ENCODE measurements around the gene MVD. TPM values are rescaled to one million over a fixed set of nuclear protein-coding genes. Genes with fewer than 3 reads are reported as not detected.
"Not testable (repeated sequence)": the region's sequence is repeated elsewhere in the genome, so short reads cannot be mapped to it uniquely, and the experiment has no call there.

The MVD gene
- total and polyA plus RNA-seq, 3 experiments from 2014 or later, result 25.6 to 59.7 (median 58.0) TPM

DNA sequence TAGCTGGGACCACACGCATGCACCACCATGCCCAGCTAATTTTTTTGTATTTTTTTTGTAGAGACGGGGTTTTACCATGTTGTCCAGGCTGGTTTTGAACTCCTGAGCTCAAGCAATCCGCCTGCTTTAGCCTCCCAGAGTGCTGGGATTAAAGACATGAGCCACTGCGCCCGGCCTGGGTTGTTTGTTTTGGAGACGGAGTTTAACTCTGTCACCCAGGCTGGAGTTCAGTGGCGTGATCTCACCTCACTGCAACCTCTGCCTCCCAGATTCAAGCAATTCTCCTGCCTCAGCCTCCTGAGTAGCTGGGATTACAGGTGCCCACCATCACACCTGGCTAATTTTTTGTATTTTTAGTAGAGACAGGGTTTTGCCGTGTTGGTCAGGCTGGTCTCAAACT lies 53.5 kb downstream of the MVD start:
- not testable (repeated sequence) for H3K9me3 Mint-ChIP-seq

DNA sequence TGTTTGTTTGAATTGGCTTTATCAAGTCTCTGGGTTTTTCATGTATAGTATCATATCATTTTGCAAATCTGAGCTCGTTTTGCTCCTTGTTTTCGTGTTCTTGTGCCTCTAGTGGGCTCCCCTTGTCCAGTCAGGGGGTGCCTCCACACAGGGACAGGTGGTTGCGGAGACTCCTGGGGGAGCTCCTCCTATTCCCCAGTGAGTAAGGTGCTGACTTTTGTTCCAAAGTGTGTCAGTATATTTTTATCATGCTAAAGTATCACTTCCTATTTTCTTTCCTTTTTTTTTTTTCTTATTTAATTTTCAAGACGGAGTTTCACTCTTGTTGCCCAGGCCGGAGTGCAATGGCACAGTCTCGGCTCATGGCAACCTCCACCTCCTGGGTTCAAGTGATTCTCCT lies 54.8 kb downstream of the MVD start:
- H3K4me1 ChIP-seq (ENCODE audit: insufficient read depth, low read length), result no peaks in the 10 kb centered on the region
- Mint-ChIP-seq H3K4me1 (peaks cover 6 to 11% (median 11%) of the 10 kb centered on the region in 3 donors), H3K4me3 (no peak overlapping the region), H3K9me3 (no peaks in the 10 kb centered on the region), H3K36me3 (peaks cover 0 to 76% (median 18%) of the 10 kb centered on the region in 3 donors), H3K27ac (peak overlapping the region in 3 of 8 donors; percentile 8 to 16 (median 13)), H3K27me3 (no peaks in the 10 kb centered on the region)
- H3K36me3 ChIP-seq (ENCODE audit: insufficient read depth, low read length), result peaks cover 28% of the 10 kb centered on the region
- POLR2A ChIA-PET, result interaction anchor here (1.5 kb wide), 1 partner anchor 11 kb away, joined by 3 read pairs; no protein-coding TSS in a partner anchor
- no peak overlapping the region for H3K4me3 ChIP-seq (ENCODE audit: low read length)
- CTCF ChIA-PET, result interaction anchor here (1.1 kb wide), 1 partner anchor 77 kb away, joined by 3 read pairs; no protein-coding TSS in a partner anchor
- H3K27ac ChIP-seq (ENCODE audit: low read depth, low read length), result no peak overlapping the region
- no peak for DNase-seq
- H3K9me3 ChIP-seq (ENCODE audit: low read length), result no peaks in the 10 kb centered on the region
- H3K27me3 ChIP-seq (ENCODE audit: insufficient read depth, low read length, poor library complexity, severe bottlenecking), result no peaks in the 10 kb centered on the region

More for the DNA sequence above, 53.5 kb downstream of the MVD start:
- H3K27me3 Mint-ChIP-seq; H3K4me1 ChIP-seq (ENCODE audit: insufficient read depth, low read length); H3K9me3 ChIP-seq (ENCODE audit: low read length); H3K27ac ChIP-seq (ENCODE audit: low read depth, low read length); H3K4me3 Mint-ChIP-seq; DNase-seq; H3K27me3 ChIP-seq (ENCODE audit: insufficient read depth, low read length, poor library complexity, severe bottlenecking); H3K4me3 ChIP-seq (ENCODE audit: low read length): not testable (repeated sequence)
- peaks cover 8 to 19% (median 19%) of the 10 kb centered on the region in 3 donors for H3K4me1 Mint-ChIP-seq
- H3K27ac Mint-ChIP-seq, result peak overlapping the region in 1 of 8 donors; percentile 63
- CTCF ChIA-PET, result interaction anchor here (0.6 to 1.0 kb wide), 2 partner anchors 10 to 832 kb away, joined by 3 read pairs; no protein-coding TSS in a partner anchor
- peaks cover 0 to 80% (median 20%) of the 10 kb centered on the region in 3 donors for H3K36me3 Mint-ChIP-seq
- peaks cover 31% of the 10 kb centered on the region for H3K36me3 ChIP-seq (ENCODE audit: insufficient read depth, low read length)
- POLR2A ChIA-PET, result interaction anchor here (1.1 kb wide), 1 partner anchor 10 kb away, joined by 3 read pairs; no protein-coding TSS in a partner anchor

DNA sequence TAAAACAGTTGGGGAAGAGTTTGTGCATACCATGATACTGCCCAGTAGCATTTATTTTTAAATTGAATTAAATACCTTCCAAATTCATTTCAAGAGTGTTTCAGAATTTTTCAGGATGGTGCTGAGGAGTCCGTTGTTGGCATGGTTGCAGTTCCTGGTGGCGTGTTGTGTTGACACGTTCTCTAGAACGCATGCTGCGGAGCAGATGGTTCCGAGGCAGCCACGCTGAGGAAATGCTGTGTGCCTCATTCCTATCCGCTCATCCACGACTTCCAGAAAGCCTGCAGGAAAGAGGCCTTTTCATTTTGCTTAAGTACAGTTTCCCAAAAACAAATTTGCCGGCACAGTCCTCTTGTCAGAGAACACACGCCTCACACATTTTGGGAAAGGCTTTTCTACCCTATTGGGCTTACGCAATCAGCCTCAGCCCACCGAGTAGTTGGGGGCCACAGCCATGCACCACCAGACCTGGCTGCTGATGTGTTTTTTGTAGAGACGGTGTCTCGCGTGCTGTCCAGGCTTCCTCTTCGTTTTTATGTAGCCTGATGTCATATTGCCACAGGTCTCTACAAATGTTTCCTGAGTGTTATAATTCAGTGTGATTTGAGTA lies 56.6 kb downstream of the MVD start:
- peaks cover 0 to 78% (median 17%) of the 10 kb centered on the region in 3 donors for H3K36me3 Mint-ChIP-seq
- peaks cover 6 to 10% (median 9%) of the 10 kb centered on the region in 3 donors for H3K4me1 Mint-ChIP-seq
- Histone ChIP-seq H3K27me3 (ENCODE audit: insufficient read depth, low read length, poor library complexity, severe bottlenecking) (no peaks in the 10 kb centered on the region), H3K36me3 (ENCODE audit: insufficient read depth, low read length) (peaks cover 32% of the 10 kb centered on the region), H3K4me3 (ENCODE audit: low read length) (no peak overlapping the region), H3K9me3 (ENCODE audit: low read length) (no peaks in the 10 kb centered on the region), H3K27ac (ENCODE audit: low read depth, low read length) (no peak overlapping the region), H3K4me1 (ENCODE audit: insufficient read depth, low read length) (no peaks in the 10 kb centered on the region)
- no peak overlapping the region for H3K27ac Mint-ChIP-seq
- no peaks in the 10 kb centered on the region for H3K9me3 Mint-ChIP-seq
- H3K27me3 Mint-ChIP-seq, result no peaks in the 10 kb centered on the region
- H3K4me3 Mint-ChIP-seq, result no peak overlapping the region
- no peak for DNase-seq
- ChIA-PET POLR2A (no interaction called here), CTCF (no interaction called here)

DNA sequence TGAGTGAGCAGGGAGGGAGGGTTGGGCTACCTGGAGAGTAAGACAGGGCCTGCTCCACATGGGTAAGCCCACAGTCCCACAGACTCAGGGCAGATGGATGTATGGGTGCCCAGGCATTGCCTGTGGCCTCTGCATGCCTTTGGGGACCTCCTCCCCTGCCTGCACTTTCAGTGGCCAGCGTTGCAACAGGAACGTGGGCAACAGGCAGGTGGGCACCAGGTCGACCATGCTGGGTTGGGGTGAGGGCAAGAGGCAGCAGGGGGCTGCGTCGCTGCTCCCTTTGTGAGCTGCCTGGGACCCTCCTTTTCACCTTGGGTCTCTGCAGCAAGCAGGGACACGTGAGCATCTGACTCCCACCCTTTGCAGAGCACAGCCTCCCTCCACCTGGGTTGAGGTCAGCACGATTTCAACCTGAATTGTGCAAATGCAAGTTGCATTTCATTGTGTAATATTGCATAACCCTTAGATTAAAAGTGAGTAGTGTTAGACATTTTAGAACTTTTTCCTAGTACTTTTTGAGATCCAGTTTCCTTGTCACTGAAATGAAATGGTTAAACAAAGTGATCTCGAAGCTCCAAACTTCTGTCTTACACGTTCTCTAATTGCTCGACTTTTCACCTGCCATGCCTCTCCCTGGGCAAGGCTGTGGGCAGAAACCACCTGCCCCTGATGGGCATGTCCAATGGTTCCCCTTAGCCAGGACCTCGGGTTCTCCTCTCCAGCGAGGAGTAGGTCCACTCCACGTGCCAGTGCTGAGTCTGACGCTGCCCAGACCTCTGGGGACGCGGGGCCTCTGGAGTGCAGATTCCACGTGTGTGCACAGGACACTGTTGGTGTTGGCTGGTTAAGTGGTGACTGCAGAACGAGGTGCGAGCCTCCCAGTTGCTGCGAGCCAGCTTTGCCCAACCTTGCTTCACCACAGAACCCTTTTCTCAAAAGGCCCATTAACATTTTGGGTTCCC lies 57.4 kb downstream of the MVD start:
- ChIA-PET CTCF (no interaction called here), POLR2A (no interaction called here)
- H3K27me3 Mint-ChIP-seq, result no peaks in the 10 kb centered on the region
- Histone ChIP-seq H3K27ac (ENCODE audit: low read depth, low read length) (no peak overlapping the region), H3K9me3 (ENCODE audit: low read length) (no peaks in the 10 kb centered on the region), H3K4me3 (ENCODE audit: low read length) (no peak overlapping the region), H3K27me3 (ENCODE audit: insufficient read depth, low read length, poor library complexity, severe bottlenecking) (no peaks in the 10 kb centered on the region), H3K4me1 (ENCODE audit: insufficient read depth, low read length) (no peaks in the 10 kb centered on the region), H3K36me3 (ENCODE audit: insufficient read depth, low read length) (peaks cover 32% of the 10 kb centered on the region)
- H3K4me1 Mint-ChIP-seq, result peaks cover 7 to 10% (median 9%) of the 10 kb centered on the region in 3 donors
- no peak overlapping the region for H3K4me3 Mint-ChIP-seq
- no peaks in the 10 kb centered on the region for H3K9me3 Mint-ChIP-seq
- H3K27ac Mint-ChIP-seq, result no peak overlapping the region
- peaks cover 3 to 79% (median 20%) of the 10 kb centered on the region in 3 donors for H3K36me3 Mint-ChIP-seq
- DNase-seq, result no peak

DNA sequence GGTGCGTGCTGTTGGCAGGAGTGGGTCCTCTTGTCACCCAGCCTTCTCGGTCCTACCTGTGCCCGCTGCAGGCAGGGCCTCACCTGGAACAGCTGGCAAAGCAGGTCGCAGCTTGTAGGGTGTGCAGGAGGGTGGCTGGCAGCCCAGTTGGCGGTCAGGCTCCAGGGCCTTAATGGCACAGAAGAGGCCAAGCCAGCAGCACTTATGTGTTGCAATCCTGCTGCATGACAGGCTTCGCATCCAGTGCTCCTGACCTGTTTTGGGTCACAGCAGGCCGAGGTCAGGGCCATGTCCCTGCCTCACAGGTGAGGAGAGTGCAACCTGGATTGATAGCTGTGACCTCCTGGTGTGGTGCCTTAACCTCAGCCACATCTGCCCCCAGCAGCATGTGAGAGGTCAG lies 60.8 kb downstream of the MVD start:
- POLR2A ChIA-PET, result no interaction called here
- no peak for DNase-seq
- H3K27me3 Mint-ChIP-seq, result no peaks in the 10 kb centered on the region
- no peak overlapping the region for H3K4me3 Mint-ChIP-seq
- Histone ChIP-seq H3K4me1 (ENCODE audit: insufficient read depth, low read length) (no peaks in the 10 kb centered on the region), H3K27ac (ENCODE audit: low read depth, low read length) (no peak overlapping the region), H3K9me3 (ENCODE audit: low read length) (no peaks in the 10 kb centered on the region), H3K36me3 (ENCODE audit: insufficient read depth, low read length) (peaks cover 44% of the 10 kb centered on the region), H3K4me3 (ENCODE audit: low read length) (no peak overlapping the region), H3K27me3 (ENCODE audit: insufficient read depth, low read length, poor library complexity, severe bottlenecking) (no peaks in the 10 kb centered on the region)
- peaks cover 0 to 5% (median 2%) of the 10 kb centered on the region in 3 donors for H3K4me1 Mint-ChIP-seq
- no peaks in the 10 kb centered on the region for H3K9me3 Mint-ChIP-seq
- CTCF ChIA-PET, result interaction anchor here (1.4 kb wide), 1 partner anchor 28 kb away, joined by 4 read pairs; no protein-coding TSS in a partner anchor
- peak overlapping the region in 1 of 8 donors; percentile 39 for H3K27ac Mint-ChIP-seq
- peaks cover 4 to 80% (median 15%) of the 10 kb centered on the region in 3 donors for H3K36me3 Mint-ChIP-seq

Other genes starting within 250 kb of the MVD start
- 10 to 100 TPM; 15.5 to 16.7 TPM for gene ZFPM1, start 209.8 kb downstream of the MVD start, total RNA-seq
- 0.71 TPM for gene ZFPM1, start 209.8 kb downstream of the MVD start, polyA plus RNA-seq
- 100 to 1,000 TPM in 1 of 2 experiments, 10 to 100 TPM in 1; 91.4 to 102 TPM for gene ZC3H18, start 92.7 kb downstream of the MVD start, total RNA-seq
- 21.6 TPM for gene ZC3H18, start 92.7 kb downstream of the MVD start, polyA plus RNA-seq
- gene IL17C, start 24.5 kb downstream of the MVD start, total RNA-seq, result under 1 TPM in 1 of 2 experiments, not detected in 1; 0.22 TPM
- not detected for gene IL17C, start 24.5 kb downstream of the MVD start, polyA plus RNA-seq
- 100 to 1,000 TPM; 208 to 237 TPM for gene CYBA, start 12.0 kb downstream of the MVD start, total RNA-seq
- gene CYBA, start 12.0 kb downstream of the MVD start, polyA plus RNA-seq, result 1,129 TPM
- 1 to 10 TPM; 2.2 to 2.8 TPM for gene SNAI3, start 23.4 kb upstream of the MVD start, total RNA-seq
- gene SNAI3, start 23.4 kb upstream of the MVD start, polyA plus RNA-seq, result 13.5 TPM
- gene RNF166, start 43.3 kb upstream of the MVD start, total RNA-seq, result 10 to 100 TPM; 51.7 to 56.2 TPM
- gene RNF166, start 43.3 kb upstream of the MVD start, polyA plus RNA-seq, result 122 TPM
- gene CTU2, start 43.4 kb upstream of the MVD start, total RNA-seq, result 10 to 100 TPM; 68.6 to 69.0 TPM
- 21.6 TPM for gene CTU2, start 43.4 kb upstream of the MVD start, polyA plus RNA-seq
- gene PIEZO1, start 122.1 kb upstream of the MVD start, total RNA-seq, result 100 to 1,000 TPM; 215 to 230 TPM
- gene PIEZO1, start 122.1 kb upstream of the MVD start, polyA plus RNA-seq, result 58.4 TPM
- 100 to 1,000 TPM in 1 of 2 experiments, 10 to 100 TPM in 1; 97.6 to 106 TPM for gene CDT1, start 140.7 kb upstream of the MVD start, total RNA-seq
- gene CDT1, start 140.7 kb upstream of the MVD start, polyA plus RNA-seq, result 0.26 TPM
- gene APRT, start 148.8 kb upstream of the MVD start, total RNA-seq, result 100 to 1,000 TPM; 338 to 348 TPM
- 490 TPM for gene APRT, start 148.8 kb upstream of the MVD start, polyA plus RNA-seq
- 10 to 100 TPM; 19.2 to 22.5 TPM for gene GALNS, start 193.9 kb upstream of the MVD start, total RNA-seq
- gene GALNS, start 193.9 kb upstream of the MVD start, polyA plus RNA-seq, result 13.0 TPM
- gene TRAPPC2L, start 194.0 kb upstream of the MVD start, total RNA-seq, result 100 to 1,000 TPM in 1 of 2 experiments, 10 to 100 TPM in 1; 90.0 to 104 TPM
- 106 TPM for gene TRAPPC2L, start 194.0 kb upstream of the MVD start, polyA plus RNA-seq
- gene PABPN1L, start 203.6 kb upstream of the MVD start, total RNA-seq, result not detected
- not detected for gene PABPN1L, start 203.6 kb upstream of the MVD start, polyA plus RNA-seq